HEK293T (cell line): ENCODE measurements around the gene ZMIZ1.

Experiments used
- CTCF ChIA-PET: fragments of 350-600 bp; formaldehyde crosslinking; extraction: SDS; loops from one replicate; lab custom pipeline; 2021; ENCODE audit warnings: antibody characterized with exemption, inconsistent platforms; lab: Yijun Ruan, JAX
- POLR2A ChIA-PET: fragments of 350-600 bp; formaldehyde crosslinking; extraction: SDS; loops from one replicate; lab custom pipeline; 2020; ENCODE audit warnings: antibody characterized with exemption, inconsistent platforms; lab: Yijun Ruan, JAX
- DNase-seq: peaks from one replicate; pipeline ENCODE4 v3.0.0; 2012; ENCODE audit warnings: mixed read lengths; ENCODE audit errors: extremely low spot score
- ARNT ChIP-seq: fragments of 450-650 bp; IDR thresholded peaks from 2 replicates; pipeline ENCODE4 v1.6.1; 2017; ENCODE audit warnings: mild to moderate bottlenecking
- BHLHE40 ChIP-seq: fragments of 450-650 bp; IDR thresholded peaks from 2 replicates; pipeline ENCODE4 v1.6.1; 2016; ENCODE audit warnings: mild to moderate bottlenecking, moderate library complexity, borderline replicate concordance
- CTBP1 ChIP-seq: fragments of 450-650 bp; IDR thresholded peaks from 2 replicates; pipeline ENCODE4 v1.6.1; 2016; ENCODE audit warnings: borderline replicate concordance
- ELF4 ChIP-seq: fragments of 450-650 bp; IDR thresholded peaks from 2 replicates; pipeline ENCODE4 v1.6.1; 2017; ENCODE audit warnings: antibody characterized with exemption
- FOXA1 ChIP-seq: fragments of 450-650 bp; IDR thresholded peaks from 2 replicates; pipeline ENCODE4 v1.6.1; 2016; ENCODE audit warnings: mild to moderate bottlenecking
- FOXK2 ChIP-seq: fragments of 450-650 bp; IDR thresholded peaks from 2 replicates; pipeline ENCODE4 v1.6.1; 2016; ENCODE audit warnings: mild to moderate bottlenecking
- FOXM1 ChIP-seq: fragments of 450-650 bp; IDR thresholded peaks from 2 replicates; pipeline ENCODE4 v1.6.1; 2017; ENCODE audit warnings: mild to moderate bottlenecking, borderline replicate concordance
- HDGF ChIP-seq: fragments of 450-650 bp; IDR thresholded peaks from 2 replicates; pipeline ENCODE4 v1.6.1; 2017; ENCODE audit warnings: antibody characterized with exemption, borderline replicate concordance
- L3MBTL2 ChIP-seq: fragments of 450-650 bp; conservative IDR thresholded peaks from 2 replicates; pipeline ENCODE4 v1.6.1; 2016; ENCODE audit warnings: mild to moderate bottlenecking
- LEF1 ChIP-seq: fragments of 450-650 bp; IDR thresholded peaks from 2 replicates; pipeline ENCODE4 v1.6.1; 2017; ENCODE audit warnings: mild to moderate bottlenecking, borderline replicate concordance
- NFRKB ChIP-seq: fragments of 450-650 bp; IDR thresholded peaks from 2 replicates; pipeline ENCODE4 v1.6.1; 2016; ENCODE audit warnings: mild to moderate bottlenecking, moderate library complexity
- PKNOX1 ChIP-seq: fragments of 450-650 bp; IDR thresholded peaks from 2 replicates; pipeline ENCODE4 v1.6.1; 2016
- SP1 ChIP-seq: fragments of 450-650 bp; IDR thresholded peaks from 2 replicates; pipeline ENCODE4 v1.6.1; 2017
- SUZ12 ChIP-seq: fragments of 450-650 bp; IDR thresholded peaks from 2 replicates; pipeline ENCODE4 v1.6.1; 2016; ENCODE audit warnings: mild to moderate bottlenecking
- TARDBP ChIP-seq: fragments of 450-650 bp; IDR thresholded peaks from 2 replicates; pipeline ENCODE4 v1.6.1; 2016
- ZNF384 ChIP-seq: fragments of 450-650 bp; IDR thresholded peaks from 2 replicates; pipeline ENCODE4 v1.6.1; 2016

The ZMIZ1 gene

GRCh38 chr10:79038841-79039201 is 29.9 kb upstream of the ZMIZ1 start:
- ChIA-PET POLR2A (interaction anchor here (1.2 kb wide), 1 partner anchor 15 kb away, joined by 4 read pairs; no protein-coding TSS in a partner anchor), CTCF (no interaction called here)
- TF ChIP-seq HDGF (no peak), L3MBTL2 (peak; percentile 68)
- no peak for DNase-seq

- DNase-seq = no peak
- CTCF ChIA-PET = no interaction called here
- POLR2A ChIA-PET = no interaction called here
- TF ChIP-seq HDGF (no peak), L3MBTL2 (no peak)
Measured at GRCh38 chr10:79042639-79043411, 25.9 kb upstream of the ZMIZ1 start.

- DNase-seq = no peak
- CTCF ChIA-PET = no interaction called here
- no peak for TF ChIP-seq SUZ12
- no peak for TF ChIP-seq ELF4
- TF ChIP-seq FOXK2 = no peak
- no peak for TF ChIP-seq LEF1
- TF ChIP-seq NFRKB = no peak
- no peak for TF ChIP-seq SP1
- TF ChIP-seq PKNOX1 = no peak
- TF ChIP-seq L3MBTL2 = no peak
- TF ChIP-seq ARNT = no peak
- no peak for TF ChIP-seq ZNF384
- no peak for TF ChIP-seq HDGF
- no peak for TF ChIP-seq CTBP1
- no peak for TF ChIP-seq BHLHE40
- TF ChIP-seq TARDBP = no peak
- POLR2A ChIA-PET = no interaction called here
Measured at GRCh38 chr10:79044036-79044632, 24.6 kb upstream of the ZMIZ1 start.

GRCh38 chr10:79044846-79045245 is 23.9 kb upstream of the ZMIZ1 start:
- TF ChIP-seq FOXM1 = no peak
- no peak for TF ChIP-seq ARNT
- TF ChIP-seq NFRKB = no peak
- DNase-seq = no peak
- ChIA-PET POLR2A (no interaction called here), CTCF (no interaction called here)

- ChIA-PET POLR2A (no interaction called here), CTCF (no interaction called here)
- no peak for DNase-seq
- TF ChIP-seq BHLHE40 = no peak
- TF ChIP-seq ZNF384 = no peak
- no peak for TF ChIP-seq HDGF
Measured at GRCh38 chr10:79045566-79046175, 23.1 kb upstream of the ZMIZ1 start.

- CTCF ChIA-PET = no interaction called here
- DNase-seq = no peak
- POLR2A ChIA-PET = no interaction called here
- no peak for TF ChIP-seq ELF4
- no peak for TF ChIP-seq ARNT
- no peak for TF ChIP-seq PKNOX1
- TF ChIP-seq SUZ12 = no peak
- TF ChIP-seq TARDBP = no peak
- TF ChIP-seq LEF1 = no peak
- TF ChIP-seq FOXA1 = no peak
- no peak for TF ChIP-seq CTBP1
- no peak for TF ChIP-seq FOXM1
- TF ChIP-seq L3MBTL2 = no peak
- TF ChIP-seq SP1 = no peak
- no peak for TF ChIP-seq FOXK2
- no peak for TF ChIP-seq HDGF
- TF ChIP-seq ZNF384 = no peak
- TF ChIP-seq BHLHE40 = no peak
- no peak for TF ChIP-seq NFRKB
Measured at GRCh38 chr10:79046326-79046725, 22.4 kb upstream of the ZMIZ1 start.

- ChIA-PET CTCF (no interaction called here), POLR2A (no interaction called here)
- TF ChIP-seq ZNF384 (no peak), PKNOX1 (no peak), TARDBP (no peak), BHLHE40 (no peak), ELF4 (no peak), SP1 (no peak), FOXK2 (no peak), FOXM1 (no peak), NFRKB (no peak), HDGF (no peak), SUZ12 (no peak), ARNT (no peak), CTBP1 (no peak)
- DNase-seq = no peak
Measured at GRCh38 chr10:79046741-79047583, 21.8 kb upstream of the ZMIZ1 start.
